HG02870 (cell line): Measurements from ENCODE around the gene ENPP7.

Experiments used
- ATAC-seq: cut with Tn5 transposase; IDR thresholded peaks from one replicate; pipeline ENCODE4 v1.9.1; 2021; ENCODE audit warnings: mild to moderate bottlenecking, moderate library complexity; ENCODE audit not compliant: unreplicated experiment

The ENPP7 gene, protein sequence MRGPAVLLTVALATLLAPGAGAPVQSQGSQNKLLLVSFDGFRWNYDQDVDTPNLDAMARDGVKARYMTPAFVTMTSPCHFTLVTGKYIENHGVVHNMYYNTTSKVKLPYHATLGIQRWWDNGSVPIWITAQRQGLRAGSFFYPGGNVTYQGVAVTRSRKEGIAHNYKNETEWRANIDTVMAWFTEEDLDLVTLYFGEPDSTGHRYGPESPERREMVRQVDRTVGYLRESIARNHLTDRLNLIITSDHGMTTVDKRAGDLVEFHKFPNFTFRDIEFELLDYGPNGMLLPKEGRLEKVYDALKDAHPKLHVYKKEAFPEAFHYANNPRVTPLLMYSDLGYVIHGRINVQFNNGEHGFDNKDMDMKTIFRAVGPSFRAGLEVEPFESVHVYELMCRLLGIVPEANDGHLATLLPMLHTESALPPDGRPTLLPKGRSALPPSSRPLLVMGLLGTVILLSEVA

DNA sequence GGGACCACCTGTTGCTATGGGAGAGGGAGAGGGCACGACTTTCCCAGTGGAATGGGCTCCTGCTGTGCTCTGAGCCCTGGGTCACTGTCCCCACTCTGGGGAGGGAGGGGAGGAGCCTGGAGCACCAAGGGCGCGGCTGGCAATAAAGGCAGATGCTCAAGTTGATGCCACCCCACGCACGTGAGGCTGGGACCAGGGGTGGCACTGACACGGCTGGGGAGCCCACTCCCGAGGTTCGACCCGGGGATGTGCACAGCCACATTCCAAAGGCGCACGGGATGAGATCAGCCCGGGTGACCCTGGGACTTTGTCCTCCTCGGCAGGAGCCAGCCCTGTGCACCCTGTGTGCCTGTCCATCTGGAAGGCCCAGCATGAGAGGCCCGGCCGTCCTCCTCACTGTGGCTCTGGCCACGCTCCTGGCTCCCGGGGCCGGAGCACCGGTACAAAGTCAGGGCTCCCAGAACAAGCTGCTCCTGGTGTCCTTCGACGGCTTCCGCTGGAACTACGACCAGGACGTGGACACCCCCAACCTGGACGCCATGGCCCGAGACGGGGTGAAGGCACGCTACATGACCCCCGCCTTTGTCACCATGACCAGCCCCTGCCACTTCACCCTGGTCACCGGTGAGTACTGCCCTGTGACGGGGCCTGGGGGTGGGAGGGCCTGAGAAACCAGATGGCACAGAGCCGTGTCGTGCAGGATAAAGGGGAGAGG lies at the start of gene ENPP7:
Gene ENPP7, plus strand, starts transcription at position 175 of the 715 bp plus-strand sequence. Its CDS starts 197 bp downstream, at position 372.
- no peak for ATAC-seq

DNA sequence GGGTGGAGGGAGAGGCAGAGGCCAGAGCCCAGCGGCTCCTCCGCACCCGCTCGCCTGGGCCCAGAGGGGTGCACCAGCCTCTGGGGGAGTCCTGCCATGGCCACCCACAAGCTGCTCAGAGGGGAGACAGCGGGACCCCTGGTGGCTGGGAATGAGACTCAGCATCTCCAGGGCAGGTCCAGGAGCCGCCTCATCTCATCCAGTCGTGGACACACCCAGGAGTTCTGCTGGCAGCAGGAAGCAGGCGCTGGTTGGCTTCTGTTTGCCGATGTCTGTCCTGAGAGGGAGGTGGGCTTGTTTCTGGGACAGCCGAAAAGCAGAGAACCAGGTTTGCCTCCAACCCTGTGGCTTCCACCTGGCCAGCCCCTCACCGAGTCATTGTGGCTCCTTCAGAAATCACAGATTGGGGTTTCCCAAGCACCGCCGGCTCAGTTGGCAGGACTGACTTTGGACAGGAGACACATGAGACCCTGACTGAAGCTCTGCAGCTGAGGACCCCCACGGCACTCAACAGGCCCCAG lies 49.6 kb upstream of the ENPP7 start:
- no peak for ATAC-seq

DNA sequence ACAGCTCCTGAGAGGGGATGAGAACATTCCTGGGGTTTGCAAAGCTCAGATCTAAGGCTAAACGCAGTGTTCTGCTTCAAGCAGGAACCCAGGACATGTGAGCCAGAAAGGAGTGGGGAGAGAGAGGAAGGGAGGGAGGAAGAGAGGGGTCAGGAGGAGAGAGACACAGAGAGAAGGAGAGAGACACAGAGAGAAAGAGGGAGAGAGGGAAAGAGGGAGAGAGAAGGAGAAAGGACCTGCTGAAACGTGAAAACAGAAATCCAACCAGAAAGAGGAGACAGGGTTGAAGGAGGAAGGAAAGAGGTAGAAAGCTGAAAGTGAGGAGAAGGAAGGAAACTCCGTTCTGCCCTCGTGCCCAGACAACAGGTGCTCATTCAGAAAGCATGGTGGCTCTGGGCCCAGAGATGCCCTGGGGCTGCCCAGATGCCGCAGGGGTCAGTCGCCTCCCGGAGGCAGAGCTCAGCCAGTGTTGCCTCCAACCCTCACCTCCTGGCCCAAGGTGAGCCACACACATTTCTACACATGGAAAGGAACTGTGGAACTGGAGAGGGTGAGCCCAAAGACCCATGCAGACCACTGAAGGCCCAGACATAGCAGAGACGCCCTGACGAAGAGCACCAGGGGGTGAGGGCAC lies 49.0 kb upstream of the ENPP7 start:
- no peak for ATAC-seq

DNA sequence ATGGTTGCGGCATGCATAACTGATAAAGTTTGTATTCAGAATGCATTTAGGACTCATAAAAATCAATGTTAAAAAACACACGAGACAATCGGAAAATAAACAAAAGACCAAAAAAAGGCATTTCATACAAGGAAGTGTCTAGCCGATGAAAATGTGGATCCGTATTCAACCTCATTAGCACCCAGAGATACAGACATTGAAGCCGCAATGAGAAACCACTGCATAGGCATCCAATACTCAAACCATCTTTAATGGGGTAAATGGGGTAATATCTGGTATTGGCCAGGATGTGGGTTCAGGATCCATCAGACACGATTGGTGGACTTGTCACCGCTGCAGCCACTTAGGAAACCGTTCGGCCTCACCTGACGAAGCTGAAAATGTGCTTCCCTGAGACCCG lies 47.4 kb upstream of the ENPP7 start:
- no peak for ATAC-seq

DNA sequence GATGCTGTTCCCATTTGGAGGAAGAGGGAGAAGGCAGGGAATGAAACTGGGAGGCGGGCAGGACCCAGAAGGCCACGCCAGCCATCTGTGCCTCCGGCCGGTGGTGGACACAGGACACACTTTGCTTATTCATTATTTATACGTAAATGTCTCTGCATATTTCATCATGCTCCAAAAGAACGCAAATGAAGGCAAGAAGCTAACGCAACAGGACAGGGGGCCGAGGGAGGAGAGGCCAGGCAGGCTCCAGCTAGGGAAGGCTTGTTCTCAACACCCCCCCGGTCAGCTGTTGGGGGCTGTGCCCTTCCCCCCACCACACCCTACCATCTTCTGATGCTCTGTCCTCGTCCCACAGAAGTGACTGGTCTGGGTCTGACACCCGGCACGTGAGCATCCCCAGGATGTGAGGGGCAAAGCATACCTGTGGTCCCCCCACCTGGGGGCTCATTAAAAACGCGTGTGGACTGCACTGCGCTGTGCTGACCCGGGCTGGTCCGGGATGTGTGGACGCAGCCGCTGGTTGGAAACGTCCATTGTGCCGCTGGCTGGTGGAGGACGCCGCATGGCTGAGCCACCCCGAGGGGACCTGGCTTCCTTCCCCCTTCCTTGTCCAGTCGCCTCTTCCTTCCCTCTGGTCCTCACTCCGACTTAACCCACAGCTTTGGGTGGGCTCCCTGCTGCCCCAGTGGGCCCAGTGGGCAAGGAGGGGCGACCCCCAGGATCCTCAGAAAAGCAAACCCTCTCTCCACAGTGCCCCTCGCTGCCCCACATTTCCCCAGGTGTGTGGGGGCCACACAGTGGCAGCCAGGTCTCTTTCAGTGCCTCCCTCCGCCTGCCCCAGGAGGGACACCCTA lies 46.4 kb upstream of the ENPP7 start:
- no peak for ATAC-seq

DNA sequence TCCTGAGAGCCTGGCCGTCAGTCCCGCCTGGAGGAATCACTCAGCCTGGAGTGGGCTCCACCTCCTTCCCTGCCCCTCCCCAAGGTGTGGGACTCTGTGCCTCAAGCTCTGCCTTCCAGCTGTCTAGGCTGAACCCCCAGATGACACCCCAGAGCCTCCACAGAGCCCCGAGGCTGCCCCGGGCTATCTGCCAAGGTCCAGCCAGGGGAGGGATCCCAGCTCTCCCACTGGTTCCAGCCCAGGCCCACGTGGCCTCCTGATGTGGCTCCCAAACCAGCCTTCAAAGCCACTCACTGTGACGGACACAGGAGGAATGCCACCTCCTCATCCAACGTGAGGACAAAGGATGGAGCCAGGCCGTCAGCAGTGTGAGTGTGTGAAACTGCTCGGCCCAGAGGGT lies 45.6 kb upstream of the ENPP7 start:
- no peak for ATAC-seq

DNA sequence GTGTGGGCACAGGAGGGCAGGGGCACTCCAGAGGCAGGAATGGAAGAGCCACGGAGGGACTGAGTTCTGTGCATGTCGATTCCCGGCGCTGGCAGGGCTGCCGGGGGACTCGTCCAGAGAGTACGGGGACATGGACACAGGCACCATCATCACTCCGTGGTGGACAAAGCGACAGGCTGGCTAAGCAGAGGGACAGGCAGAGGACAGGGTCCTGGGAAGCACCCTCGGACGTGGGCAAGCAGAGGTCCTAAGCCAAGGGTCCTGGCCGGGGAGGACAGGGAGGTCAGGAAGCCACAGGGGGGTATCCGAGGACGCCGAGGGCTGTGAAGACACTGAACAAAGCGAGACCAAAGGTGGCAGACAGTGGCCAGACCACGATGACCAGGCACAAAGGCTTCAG lies 44.3 kb upstream of the ENPP7 start:
- no peak for ATAC-seq

DNA sequence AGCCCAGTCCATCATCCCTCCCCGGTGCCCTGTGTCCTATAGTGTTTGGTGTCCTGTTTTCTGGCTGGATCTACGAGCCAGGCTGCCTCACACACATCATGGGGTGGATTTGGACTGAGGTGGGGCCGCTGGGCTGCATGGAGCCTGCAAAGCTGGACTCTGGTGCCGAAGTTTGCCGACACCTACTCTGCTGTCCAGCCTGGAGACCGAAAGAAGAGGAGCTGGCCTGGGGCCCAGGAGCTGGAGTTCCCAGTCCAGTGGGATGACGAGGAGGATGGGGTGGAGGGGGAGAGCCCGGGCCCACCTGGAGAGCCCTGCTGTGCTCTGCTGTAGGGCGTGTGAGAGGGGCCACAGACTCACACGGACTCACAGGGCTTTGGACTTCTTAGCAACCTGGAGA lies 40.3 kb upstream of the ENPP7 start:
- ATAC-seq = no peak

DNA sequence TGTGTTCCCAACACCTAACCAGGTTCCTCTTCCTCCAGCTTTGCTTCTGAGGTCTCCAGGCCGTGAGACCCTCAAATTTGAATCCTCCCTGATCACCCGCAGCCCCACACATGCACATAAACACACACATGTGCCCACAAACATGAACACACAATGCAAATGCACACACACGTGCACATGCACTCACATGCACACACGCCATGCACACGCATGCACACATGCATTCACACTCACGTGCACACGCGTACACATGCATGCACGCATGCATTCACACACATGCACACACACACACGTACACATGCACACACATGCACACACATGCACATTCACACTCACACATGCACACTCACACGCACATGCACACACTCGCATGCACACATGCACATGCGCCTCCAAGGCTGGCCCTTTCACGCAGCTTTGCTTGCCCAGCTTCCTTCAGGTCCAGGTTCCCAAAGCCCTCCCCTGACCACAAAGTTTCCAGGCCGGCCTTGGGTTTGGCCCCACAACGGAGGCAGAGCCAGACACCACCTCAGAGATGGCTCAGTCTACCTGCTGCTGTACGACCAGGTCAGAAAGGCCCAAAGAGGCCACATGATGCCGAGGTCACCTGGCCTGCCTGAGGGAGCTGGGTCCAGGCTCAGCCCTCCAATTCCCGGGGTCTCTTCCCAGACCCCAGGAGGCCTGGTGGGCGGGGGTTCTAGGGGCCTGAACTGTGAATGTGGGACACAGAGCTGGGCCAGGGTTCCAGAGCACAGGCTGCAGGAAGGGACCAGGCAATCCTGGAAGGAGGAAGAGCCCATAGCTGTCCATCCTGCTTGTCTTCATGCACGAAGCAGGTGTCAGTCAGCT lies 39.5 kb upstream of the ENPP7 start:
- no peak for ATAC-seq

DNA sequence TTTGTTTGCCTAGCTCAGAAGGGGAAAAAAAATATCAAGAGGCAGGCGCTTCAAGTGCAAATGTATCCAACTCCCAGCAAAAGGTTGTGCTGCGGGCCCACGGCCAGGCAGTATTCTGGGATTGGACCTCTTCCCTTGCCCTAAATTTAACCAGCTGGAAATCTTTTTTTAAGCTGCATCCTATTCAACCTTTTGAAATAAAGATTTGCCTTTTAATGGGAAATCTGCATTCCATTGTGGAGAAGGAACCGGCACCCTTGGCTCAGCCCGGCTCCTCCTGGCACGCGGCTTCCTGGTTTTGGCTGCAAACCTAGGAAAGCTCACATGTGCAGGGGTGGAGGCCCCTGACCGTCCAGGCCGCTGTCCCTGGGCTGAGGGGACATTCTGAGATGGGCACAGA lies 38.8 kb upstream of the ENPP7 start:
- no peak for ATAC-seq

DNA sequence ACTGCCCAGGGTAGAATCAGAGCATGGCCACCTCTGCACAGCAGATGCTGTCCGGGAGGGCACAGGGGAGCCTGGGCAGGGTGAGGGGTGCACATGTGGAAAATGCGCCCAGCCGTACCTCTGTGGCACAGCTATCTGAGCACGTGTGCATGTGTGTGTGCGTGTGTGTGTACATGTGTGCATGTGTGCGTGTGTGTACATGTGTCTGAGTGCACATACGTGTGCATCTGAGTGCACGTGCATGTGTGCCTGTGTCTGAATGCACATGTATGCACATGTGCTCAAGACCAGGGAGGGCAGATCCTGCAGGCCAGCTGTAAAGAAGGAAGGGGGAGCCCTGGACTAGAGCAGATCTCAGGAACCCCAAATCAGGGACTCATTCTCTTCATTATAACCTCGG lies 37.3 kb upstream of the ENPP7 start:
- no peak for ATAC-seq

DNA sequence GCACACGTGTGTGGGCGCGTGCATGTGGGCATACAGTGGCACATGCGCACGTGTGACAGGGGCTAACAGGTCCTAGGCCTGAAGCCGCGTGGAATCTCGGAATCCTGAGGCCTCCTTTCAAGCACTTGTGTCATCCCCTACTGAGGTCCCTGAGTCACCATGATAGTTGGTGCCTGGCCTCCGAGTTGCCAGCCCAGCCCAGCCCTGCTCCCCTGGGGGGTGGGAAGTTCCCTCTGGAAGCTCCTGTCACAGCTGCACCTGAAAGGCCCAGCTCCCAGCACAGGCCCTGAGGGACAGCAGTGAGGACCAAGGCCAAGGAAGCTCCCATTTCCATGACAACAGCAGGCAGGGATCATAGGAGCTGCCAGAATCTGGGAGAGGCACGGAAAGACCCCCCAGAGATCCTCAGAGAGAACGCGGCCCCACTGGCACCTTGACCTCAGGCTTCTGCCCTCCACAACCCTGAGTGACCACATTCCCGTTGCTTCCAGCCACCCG lies 35.4 kb upstream of the ENPP7 start:
- ATAC-seq = no peak

DNA sequence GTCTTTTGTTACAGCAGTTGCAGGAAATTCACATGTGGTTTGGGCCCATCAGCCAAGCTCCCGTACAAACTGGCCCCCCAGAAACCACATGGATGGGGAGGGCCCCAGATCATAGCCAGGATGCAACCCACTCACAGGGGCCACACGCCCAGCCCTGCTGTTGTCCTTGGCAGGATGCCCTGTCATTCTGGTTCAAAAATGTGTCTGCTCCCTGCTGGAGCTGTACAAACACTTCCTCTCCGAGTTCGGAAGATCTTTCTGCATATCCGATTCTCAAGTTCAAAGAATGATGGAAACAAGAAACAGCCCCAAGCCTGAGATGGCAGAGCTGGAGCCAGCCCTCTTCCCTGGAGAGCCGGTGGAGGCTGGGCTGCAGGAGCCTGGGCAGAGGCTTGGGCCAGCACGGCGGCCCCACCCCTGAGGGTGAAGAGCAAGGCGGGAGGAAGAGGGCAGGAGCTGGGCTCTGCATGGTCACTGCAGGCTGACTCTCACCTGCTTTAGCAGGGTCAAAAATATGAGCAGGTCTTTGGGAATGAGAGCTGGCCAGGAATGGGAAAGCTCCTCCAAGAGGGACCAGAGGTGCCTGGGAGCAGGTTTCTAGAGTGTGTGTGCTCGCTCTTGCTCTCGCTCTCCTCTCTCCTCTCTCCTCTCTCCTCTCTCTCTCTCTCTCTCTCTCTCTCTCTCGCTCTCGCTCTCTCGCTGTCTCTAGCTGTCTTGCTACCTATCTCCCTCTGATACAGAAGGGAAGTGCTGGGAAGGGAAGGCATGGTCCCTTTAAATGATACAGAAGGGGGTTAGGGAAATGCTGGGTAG lies 34.7 kb upstream of the ENPP7 start:
- no peak for ATAC-seq

DNA sequence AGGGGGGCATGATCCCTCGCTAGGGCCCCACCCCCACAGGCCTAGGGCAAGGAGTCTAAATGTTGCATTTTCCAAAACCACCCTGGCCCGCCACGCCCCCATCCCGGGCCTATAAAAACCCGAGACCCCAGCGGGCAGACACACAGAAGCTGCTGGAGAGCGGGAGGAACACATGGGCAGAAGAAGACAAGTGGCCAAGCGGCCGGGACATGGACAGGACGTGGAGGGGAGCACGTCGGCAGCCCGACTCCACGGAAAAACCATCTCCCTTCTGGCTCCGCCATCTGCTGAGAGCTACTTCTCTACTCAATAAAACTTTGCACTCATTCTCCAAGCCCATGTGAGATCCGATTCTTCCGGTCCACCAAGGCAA lies 34.1 kb upstream of the ENPP7 start:
- ATAC-seq = no peak

DNA sequence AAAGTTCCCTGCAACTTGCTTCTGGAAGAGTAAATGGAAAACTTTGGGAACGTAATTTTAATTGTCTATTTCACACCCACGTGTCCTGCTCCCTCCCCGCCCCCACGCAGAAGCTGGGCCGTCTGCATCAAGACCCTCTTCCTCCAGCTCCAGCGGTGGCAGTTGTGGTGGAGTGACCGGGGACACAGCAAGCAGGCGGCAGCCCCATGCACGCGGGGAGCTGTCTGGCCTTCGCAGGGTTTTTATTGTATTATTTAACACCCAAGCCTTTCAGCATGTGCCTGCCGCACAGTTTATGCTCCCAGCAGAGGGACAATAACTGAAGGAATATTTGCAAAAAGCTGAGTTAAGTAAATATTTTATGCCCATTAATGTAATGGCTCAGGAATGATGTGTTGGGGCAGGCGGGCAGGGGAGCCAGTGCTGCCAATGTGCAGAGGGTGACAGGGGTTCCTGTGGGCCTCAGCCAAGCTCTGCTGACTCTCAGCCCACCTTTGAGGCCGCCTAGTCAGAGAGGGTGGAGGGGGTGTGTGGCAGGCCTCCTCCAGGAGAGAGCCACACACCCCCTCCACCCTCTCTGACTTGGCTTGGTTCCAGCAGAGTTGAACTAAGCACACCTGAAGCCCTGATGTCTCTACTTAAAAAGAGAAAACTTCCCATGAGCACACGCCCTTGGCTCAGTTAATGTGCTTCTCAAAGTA lies 32.4 kb upstream of the ENPP7 start:
- ATAC-seq = no peak

DNA sequence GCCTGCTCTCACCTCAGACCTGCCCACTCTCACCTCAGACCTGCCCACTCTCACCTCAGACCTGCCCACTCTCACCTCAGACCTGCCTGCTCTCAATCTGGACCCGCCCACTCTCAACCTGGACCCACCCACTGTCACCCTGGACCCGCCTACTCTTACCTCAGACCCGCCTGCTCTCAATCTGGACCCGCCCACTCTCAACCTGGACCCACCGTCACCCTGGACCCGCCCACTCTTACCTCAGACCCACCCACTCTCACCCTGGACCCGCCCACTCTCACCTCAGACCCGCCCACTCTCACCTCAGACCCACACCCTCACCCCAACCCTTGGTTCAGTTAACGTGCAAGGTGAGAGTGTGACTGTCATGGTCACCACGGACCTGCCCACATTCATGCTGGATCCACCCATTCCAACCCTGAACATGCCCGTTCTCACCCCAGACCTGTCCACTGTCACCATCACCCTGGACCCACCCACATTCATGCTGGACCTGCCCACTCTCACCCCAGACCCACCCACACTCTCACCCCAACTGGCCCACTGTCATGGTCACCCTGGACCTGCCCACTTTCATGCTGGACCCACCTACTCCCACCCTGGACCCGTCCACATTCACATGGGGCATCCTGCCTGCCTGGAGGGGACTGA lies 31.2 kb upstream of the ENPP7 start:
- ATAC-seq = no peak

DNA sequence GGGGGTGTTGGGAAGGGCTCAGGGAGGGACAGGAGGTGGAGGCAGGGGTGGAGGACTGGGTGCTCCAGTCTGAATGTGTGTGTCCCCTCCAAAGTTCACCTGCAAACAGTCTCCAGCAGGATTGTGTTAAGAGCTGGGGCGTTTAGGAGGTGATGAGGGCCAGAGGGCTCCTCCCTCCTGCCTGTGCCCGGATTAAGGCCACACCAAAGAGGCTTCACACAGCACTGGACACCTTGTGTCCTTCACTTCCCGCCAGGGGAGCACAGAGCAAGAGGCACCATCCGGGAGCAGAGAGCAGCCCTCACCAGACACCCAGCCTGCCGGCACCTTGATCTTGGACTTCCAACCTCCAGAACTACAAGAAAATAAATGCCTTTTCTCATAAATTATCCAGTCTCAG lies 30.2 kb upstream of the ENPP7 start:
- ATAC-seq = no peak

DNA sequence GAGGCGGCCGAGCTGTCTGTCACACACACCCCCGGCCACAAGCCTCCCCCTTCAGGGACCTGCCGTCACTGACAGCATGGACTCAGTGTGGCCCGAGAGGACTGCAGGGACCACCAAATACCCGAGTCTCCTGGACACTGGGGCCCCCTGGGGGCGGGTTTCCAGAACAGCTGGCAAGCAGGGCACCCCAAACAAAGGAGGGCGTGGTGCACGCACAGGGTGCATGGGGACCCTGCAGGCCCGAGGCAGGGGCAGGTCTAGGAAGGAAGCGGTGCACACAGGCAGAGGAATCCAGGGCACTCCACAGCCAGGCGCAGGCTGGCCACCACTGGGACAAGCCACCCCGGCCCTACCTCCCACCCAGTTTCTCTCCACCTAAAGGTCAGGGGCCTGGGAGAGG lies 28.7 kb upstream of the ENPP7 start:
- no peak for ATAC-seq
